ENCODE results near the gene CEMIP. TPM values are rescaled to one million over a fixed set of nuclear protein-coding genes. Genes with fewer than 3 reads are reported as not detected.
A peak's percentile ranks its signal among the peaks of the same experiment; 100 is the strongest.
"Not testable (repeated sequence)": the region's sequence is repeated elsewhere in the genome, so short reads cannot be mapped to it uniquely, and the experiment has no call there.

The CEMIP gene
- total RNA-seq, 1 donor from 2014 or later, result 9.9 TPM

DNA sequence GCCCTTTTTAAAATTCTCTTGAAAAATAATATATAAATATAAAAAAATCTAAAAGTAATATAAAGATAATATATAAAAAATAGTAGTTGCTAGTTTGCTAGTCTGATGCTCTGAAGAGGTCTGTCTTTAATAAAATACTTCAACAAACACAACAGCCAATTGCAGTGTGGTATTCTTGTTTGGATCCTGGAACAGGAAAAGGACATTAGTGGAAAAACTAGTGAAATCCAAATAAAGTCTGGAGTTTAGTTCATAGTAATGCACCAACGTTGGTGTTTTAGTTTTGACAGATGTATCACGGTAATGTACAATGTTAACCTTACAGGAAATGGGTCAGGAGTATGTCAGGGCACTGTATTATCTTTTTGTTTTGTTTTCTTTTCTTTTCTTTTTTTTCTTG is 26.0 kb upstream of the CEMIP start:
- no peak for ATAC-seq
- DNase-seq (ENCODE audit: low spot score), result no peak
- intact Hi-C loops (cut with DNase I), result no loop called here

DNA sequence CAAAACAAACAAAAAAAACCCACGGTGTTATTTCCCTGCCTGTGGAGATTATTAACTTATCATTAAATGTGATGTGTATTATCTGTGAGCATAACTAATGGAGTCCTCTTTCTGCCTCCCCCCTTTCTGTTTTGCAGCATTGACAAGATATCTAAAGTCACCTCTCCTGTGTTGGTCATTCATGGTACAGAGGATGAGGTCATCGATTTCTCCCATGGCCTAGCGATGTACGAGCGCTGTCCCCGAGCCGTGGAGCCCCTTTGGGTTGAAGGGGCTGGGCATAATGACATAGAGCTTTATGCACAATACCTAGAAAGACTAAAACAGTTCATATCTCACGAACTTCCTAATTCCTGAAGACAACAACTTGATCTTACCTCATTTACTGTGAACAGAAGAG is 25.2 kb upstream of the CEMIP start:
- ATAC-seq (no peak), DNase-seq (ENCODE audit: low spot score) (no peak)
- intact Hi-C loops (cut with DNase I), result no loop called here

DNA sequence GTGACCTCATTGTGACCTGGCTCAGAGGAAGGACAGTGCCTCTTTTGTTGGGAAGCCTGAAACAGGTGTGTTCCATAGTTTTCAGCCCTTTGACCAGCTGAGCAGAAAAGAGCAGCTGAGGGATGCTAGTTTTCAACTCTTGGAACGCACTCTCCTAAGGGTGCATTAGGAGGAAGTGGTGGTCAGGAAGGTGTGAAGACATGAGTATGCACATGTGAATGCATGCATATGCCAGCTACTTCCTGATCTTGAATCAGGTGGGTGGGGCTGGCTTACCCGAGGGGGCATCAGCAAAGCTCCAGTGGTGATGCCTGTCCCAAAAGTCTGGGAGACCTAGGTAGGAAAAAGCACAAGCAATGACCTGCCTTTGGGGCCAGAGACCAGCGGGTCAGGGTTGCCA is 23.3 kb upstream of the CEMIP start:
- DNase-seq (ENCODE audit: low spot score), result no peak
- no peak for ATAC-seq
- intact Hi-C loops (cut with DNase I), result no loop called here

DNA sequence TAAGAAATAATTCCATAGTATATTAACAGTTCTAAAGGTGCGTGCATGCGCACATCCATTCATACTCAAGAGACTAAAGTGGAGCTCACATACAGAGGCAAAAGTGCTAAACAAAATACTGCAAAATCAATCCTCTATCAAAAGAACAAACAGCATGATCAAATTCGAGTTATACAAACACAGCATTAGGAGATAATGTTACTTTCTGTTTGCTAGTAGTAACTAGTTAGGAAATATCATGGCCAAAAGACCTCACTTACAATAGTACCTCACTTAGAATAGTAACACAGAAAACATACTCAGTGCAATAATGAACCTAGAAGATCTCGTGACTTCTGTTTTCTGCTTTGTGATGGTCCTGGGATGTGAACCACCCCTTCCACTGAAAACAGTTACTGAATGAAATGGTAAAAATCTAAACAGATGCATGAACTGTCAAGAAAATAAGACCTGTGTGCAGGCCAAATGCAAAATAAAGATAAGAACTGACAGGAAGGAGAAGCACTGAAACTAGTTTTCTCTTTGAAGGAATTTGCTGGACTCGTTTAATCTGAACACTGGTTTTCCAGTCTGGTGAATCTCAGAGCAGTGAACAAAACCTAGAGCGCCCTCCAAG is 20.9 kb upstream of the CEMIP start:
- ATAC-seq, result no peak
- no peak for DNase-seq (ENCODE audit: low spot score)
- intact Hi-C loops (cut with DNase I), result no loop called here

DNA sequence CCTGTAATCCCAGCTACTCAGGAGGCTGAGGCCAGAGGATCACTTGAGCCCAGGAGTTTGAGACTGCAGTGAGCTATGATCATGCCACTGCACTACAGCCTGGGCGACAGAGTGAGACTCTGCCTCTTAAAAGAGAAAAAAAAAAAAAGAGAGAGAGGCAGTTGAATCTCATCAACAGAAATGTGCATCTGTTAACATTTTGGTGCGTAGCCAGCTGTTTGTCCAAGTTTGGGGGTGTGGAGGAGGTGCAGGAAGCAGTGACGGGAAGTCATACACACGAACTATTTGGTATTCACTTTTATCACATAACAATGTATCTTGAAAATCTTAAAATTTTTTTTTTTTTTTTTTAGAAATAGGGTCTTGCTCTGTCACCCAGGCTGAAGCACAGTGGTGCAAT is 18.2 kb upstream of the CEMIP start:
- no peak for DNase-seq (ENCODE audit: low spot score)
- no peak for ATAC-seq
- intact Hi-C loops (cut with DNase I), result no loop called here

DNA sequence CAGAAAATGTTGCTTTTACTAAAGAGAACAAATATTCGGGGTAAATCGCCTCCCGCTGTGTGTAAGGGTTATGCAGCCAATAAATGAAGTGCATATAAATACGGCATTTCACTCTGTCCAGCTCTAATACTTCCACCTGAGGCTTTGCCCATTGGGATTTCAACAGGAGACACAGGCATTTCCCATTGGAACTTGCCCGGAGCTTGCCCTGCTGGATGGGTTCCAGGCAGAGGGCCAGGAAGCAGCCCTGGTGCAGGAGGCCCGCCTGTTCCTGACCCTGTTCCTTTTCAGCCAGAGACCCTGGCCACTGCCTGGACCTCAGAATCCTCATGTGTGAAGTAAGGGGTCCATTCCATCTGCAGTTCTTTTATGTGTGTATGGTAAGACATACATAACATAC is 17.4 kb upstream of the CEMIP start:
- DNase-seq (ENCODE audit: low spot score), result no peak
- ATAC-seq, result no peak
- intact Hi-C loops (cut with DNase I), result no loop called here

DNA sequence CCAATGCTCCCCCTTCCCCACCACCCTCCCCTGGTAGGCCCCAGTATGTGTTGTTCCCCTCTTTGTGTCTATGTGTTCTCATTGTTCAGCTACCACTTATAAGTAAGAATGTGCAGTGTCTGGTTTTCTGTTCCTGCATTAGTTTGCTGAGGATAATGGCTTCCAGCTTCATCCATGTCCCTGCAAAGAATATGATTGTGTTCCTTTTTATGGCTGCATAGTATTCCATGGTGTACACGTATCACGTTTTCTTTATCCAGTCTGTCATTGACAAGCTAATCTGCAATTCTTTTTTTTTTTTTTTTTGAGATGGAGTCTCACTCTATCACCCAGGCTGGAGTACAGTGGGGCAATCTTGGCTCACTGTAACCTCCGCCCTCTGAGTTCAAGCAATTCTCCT is 15.9 kb upstream of the CEMIP start:
- DNase-seq (ENCODE audit: low spot score); intact Hi-C loops (cut with DNase I); ATAC-seq: not testable (repeated sequence)

DNA sequence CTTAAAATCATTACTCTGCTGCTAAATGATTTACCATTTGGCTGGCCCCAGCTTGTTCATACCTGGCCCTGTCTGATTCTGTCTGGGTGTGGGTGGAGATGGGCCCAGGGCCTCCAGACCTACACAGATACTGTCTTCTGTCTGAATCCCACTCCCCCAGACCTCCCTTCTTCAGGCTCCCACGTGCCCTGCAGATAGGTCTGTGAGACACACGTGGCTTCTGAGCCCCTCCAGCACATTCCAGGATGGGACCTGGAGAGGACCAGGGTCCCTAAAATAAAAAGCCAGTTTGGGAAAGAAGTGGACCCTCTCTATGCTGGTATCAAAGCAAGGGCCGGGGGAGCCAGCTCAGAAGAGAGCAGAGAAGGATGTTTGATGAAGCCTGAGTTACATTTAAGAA is 14.6 kb upstream of the CEMIP start:
- ATAC-seq (no peak), DNase-seq (ENCODE audit: low spot score) (no peak)
- intact Hi-C loops (cut with DNase I), result no loop called here

DNA sequence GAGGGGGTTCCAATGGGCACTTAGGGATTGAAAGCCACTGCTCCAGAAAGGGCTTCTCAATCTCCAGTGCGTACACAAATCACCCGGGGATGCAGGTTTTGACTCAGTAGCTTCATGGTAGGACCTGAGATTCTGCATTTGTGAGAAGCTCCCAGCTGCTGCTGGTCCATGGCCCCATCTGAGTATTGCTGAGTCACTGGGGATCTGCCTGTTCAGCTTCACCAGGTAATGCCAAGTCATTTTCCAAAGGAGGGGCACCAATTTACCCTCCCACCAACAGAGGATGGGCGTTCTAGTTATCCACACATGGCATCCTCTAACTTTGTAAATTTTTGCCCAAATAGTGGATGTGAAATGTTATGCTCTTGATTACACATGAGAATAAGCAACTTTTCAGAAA is 12.9 kb upstream of the CEMIP start:
- no peak for ATAC-seq
- DNase-seq (ENCODE audit: low spot score), result no peak
- intact Hi-C loops (cut with DNase I), result no loop called here

DNA sequence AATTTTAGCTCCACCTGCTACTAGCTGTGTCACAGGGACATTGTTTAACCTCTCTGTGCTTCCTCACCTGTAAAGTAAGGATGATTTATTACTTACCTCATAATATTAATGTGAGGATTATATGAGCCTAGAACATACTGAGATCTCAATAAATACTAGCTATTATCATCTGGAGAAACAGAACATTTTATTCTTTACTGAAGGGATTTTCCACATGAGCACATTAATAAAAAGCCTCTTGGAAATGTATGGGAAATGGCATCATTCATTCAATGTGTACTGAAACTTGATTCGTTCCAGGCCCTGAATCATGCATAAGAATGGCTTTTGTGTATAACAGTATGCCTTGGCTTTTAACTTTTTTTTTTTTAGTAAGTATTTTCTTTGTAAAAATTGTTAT is 11.0 kb upstream of the CEMIP start:
- no peak for ATAC-seq
- no peak for DNase-seq (ENCODE audit: low spot score)
- intact Hi-C loops (cut with DNase I), result no loop called here

DNA sequence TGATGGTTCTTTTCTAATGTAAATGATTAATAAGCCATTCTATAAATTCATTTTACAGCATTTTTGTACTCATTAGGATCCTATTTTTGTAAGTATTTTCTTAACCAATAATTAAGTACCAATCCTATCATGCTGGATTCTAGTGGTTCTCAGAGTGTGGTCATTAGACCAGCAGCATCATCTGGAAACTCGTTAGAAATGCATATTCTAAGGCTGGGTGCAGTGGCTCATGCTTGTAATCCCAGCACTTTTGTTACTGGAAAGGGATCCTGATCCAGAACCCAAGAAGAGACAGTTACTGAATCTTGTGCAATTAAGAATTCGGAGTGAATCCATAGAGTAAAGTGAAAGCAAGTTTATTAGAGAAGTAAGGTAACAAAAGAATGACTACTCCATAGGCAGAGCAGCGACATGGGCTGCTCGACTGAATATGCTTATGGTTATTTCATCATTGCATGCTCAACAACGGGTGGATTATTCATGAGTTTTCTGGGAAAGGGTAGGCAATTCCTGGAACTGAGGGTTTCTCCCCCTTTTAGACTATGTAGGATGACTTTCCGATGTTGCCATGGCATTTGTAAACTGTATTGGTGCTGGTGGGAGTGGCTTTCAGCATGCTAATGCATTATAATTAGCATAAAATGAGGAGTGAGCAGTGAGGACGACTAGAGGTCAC is 9.9 kb upstream of the CEMIP start:
- DNase-seq (ENCODE audit: low spot score) (no peak), ATAC-seq (no peak)
- intact Hi-C loops (cut with DNase I), result no loop called here

DNA sequence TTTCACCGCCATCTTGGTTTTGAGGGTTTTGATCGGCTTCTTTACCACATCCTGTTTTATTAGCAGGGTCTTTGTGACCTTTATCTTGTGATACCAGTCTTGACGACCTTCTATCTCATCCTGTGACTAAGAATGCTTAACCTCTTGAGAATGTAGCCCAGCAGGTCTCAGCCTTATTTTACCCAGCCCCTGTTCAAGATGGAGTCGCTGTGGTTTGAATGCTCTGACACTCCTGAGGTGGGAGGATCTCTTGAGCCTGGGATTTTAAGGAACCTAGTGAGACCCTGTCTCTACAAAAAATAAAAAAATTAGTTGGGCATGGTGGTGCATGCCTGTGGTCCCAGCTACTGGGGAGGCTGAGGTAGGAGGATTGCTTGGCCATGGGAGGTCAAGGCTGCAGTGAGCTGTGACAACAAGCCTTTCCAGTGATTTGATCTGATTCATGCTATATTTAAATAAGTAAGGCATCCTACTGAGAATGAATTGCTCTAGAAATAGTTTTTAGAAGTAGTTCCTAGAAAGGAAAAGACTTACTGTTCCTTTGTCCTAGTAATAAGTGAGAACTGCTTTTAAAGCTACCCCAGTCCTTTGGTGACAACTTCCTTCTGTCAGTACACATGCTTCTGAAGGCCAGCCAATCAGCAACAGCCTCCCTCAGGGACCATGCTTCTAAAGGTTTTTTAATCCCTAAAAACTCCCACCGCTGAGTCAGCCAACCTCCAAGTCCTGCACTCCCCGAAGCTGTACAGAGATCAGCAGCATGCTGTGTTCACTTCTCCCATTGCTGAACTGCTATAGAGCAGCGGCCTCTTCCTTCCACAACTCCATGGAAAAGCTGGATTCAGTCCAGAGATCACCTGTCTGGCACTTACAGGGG is 9.1 kb upstream of the CEMIP start:
- intact Hi-C loops (cut with DNase I), result no loop called here
- DNase-seq (ENCODE audit: low spot score) (no peak), ATAC-seq (no peak)

DNA sequence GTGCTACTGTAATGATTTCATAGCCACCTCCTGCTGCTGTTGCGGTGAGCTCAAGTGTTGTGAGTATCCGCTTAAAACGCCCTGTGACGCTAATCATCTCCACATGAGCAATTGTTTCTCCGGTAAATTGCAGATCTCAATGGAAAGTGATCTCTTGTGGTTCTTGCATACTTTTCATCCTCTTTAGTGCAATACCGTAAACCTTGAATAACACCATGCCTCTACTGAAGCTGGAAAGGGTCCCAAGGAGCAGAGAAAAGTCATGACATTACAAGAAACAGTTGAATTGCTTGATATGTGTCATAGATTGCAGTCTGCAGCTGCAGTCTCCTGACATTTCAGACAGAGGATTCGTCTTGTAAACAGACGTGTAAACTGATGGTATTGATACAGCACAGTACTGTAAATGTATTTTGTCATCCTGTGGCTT is 6.0 kb upstream of the CEMIP start:
- DNase-seq (ENCODE audit: low spot score), result no peak
- intact Hi-C loops (cut with DNase I), result no loop called here
- ATAC-seq, result no peak

DNA sequence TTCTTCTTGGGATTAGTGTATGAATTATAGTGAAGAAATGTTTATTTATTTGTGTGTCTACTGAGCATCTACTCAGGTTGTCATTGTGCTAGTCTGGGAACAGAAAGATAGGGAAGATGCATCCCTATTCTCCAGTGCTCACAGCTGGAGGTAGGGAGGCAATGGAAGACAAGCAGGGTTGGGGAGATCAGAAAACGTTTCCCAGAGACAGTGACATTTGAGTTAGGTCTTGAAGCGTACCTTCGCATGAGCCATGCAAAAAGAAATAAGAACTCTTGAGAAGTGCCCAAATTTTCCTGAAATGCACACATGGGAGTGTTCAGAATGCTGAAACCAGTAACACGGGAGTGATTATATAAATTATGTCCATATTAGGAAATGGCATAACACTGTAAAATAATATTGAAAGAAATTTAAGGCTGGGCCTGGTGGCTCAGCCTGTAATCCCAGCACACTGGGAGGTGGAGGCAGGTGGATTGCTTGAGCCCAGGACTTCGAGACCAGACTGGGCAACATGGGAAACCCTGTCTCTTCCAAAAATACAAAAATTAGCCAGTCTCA is 5.3 kb upstream of the CEMIP start:
- intact Hi-C loops (cut with DNase I), result no loop called here
- DNase-seq (ENCODE audit: low spot score), result no peak
- no peak for ATAC-seq

DNA sequence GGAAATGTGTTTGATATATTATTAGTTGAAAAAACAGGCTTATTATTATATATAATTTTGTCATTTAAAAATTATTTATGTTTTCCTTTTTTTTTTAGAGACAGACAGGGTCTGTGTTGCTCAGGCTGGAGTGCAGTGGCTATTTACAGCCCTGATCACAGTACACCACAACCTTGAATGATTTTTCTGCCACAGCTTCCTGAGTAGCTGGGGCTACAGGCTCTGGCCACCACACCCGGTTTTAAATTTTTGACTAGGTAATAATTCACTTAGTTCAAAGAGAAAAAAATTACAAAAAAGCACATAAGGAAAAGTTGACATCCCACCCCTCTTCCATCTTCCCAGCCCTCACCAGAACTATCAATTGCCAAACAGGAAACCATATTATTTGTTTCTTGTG is 4.7 kb upstream of the CEMIP start:
- ATAC-seq (no peak), DNase-seq (ENCODE audit: low spot score) (no peak)
- intact Hi-C loops (cut with DNase I), result no loop called here

DNA sequence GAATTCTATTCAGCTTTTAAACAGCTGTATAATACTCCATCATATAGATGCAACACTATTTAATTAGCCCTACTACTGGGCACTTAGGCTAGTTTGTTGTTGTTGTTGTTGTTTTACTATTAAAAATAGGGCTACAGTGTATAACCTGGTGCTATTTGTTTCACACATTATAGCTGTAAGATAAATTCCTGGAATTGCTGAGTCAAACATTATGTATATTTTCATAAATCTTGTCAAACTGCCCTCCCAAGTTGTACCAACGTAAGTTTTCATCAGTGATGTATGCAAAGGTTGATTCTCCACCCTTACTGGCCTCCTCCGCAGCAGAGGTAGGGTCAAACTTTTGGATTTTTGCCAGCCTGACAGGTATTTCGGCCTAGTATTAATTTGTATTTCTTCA is 3.8 kb upstream of the CEMIP start:
- DNase-seq (ENCODE audit: low spot score) (no peak), ATAC-seq (no peak)
- intact Hi-C loops (cut with DNase I), result no loop called here

DNA sequence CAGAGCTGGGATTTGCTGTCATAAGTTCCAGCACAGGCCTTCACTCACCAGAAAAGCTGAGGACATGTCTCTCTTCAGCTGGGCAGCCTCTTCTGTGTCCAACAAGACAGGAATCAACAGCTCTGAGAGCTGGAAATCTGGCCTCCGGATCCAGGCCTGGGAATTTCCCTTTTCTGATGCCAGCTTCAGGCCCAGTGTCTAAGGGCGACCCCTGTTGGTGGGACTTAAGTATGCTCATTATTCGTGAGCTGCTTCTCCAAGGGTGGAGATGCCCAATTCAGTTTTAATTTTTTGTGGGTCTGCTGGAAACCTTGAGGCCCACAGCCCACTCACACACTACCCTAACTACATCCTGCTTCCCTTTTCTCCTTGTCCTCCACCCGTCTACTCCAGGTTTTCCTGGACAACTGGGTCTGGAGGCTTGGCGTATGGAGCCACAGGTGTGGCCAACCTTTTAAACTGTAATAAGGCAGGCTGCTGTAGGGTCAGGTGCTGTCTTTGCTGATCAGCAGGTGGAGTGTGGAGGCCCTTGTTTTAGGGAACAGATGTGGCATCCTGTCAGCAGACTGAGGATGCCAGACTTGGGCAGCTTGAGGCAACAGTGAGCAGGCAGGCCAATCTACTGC is 2.6 kb upstream of the CEMIP start:
- peak; percentile 87 for DNase-seq (ENCODE audit: low spot score)
- intact Hi-C loops (cut with DNase I), result no loop called here
- ATAC-seq, result peak; percentile 70

DNA sequence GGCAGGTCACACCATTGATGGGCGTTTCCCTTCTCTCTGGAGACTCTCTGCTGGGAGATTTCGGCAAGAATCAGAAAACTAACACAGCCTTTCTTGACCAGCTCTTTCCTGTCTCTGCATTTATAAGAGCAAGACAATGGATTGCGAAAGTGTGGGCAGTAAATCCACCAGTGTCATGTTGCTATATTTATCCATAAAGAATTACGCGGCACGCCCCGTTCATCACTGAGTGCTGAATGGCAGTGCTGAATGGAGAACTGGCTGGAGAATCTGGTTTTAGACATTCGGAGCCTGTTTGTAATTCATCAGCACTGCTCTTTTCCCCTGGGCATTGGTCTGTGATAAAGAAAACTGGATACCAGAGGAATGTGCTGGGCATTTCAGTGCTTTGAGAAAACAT is 2.0 kb upstream of the CEMIP start:
- DNase-seq (ENCODE audit: low spot score) (no peak), ATAC-seq (peak; percentile 29)
- intact Hi-C loops (cut with DNase I), result no loop called here

DNA sequence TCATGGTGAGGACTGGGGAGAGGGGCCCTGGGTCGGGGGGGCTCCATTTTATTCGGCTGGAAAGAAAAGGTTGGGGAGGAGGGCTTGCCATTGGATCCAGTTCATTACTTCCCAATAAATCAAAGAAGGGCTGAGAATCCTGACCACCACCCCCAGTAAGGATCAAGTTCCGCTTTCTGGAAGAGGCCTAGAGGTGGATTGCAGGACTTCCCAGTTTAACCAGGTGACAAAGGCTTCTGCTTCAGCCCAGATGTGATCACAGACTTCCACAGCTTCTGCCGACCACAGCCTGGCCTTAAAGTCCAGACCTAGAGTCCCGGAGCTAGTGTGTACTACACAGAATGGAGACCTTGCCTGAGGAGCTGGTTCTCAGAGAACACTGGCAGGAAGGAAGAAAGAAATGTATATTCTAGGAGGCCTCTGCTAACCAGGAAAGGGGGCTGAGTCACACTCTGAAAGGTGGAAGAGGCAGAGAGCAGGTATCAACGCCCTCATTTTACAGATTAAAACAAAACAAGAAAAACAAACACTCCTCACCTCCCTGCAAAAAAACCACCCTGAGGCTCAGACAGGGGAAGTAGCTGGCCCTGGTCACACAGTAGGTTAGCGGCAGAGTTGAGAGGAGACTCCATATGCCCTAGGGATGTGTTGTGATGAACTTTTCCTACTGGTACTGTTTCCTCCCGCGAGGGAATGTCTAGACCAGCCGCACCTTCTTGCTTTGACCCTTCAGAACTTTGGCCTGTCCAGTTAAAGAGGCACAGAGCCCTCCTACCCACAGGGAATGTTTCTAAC is 1.1 kb upstream of the CEMIP start:
- DNase-seq (ENCODE audit: low spot score) (no peak), ATAC-seq (no peak)
- intact Hi-C loops (cut with DNase I), result no loop called here
